Body of pancreas (tissue), 4 donors: ENCODE results near the gene PPIAL4G. TPM values are rescaled to one million over a fixed set of nuclear protein-coding genes. Genes with fewer than 3 reads are reported as not detected.
"Not testable (repeated sequence)": the region's sequence is repeated elsewhere in the genome, so short reads cannot be mapped to it uniquely, and the experiment has no call there.

Experiments used
- ATAC-seq: fragments of 150-250 bp; one replicate; pipeline ENCODE4 v1.9.1; 2016
- DNase-seq, 4 donors: peaks; one replicate each; pipeline ENCODE4 v3.0.0-alpha.2; 2019
- H3K27ac ChIP-seq, 4 donors: fragments of 200-600 bp; sonication (generic); 1 replicate in 3 of 4; 2 replicates in 1 of 4; pipeline versions ENCODE4 v1.5.1 to v1.6.1; 2016 to 2019; ENCODE audit warnings: mild to moderate bottlenecking in 1 of 4, mixed read lengths in 1 of 4, moderate library complexity in 1 of 4
- H3K27me3 ChIP-seq, 2 donors: fragments of 200-600 bp; sonication (generic); one replicate each; pipeline ENCODE4 v1.6.0; 2016; ENCODE audit warnings: mild to moderate bottlenecking in 1 of 2
- H3K36me3 ChIP-seq, 2 donors: fragments of 200-600 bp; sonication (generic); replicated peaks in 1 of 2; 2 replicates each; pipeline ENCODE4 v1.5.1; 2016; ENCODE audit warnings: low read depth in 2 of 2; ENCODE audit not compliant: insufficient read depth in 1 of 2
- H3K4me1 ChIP-seq: fragments of 200-600 bp; sonication (generic); one replicate; pipeline ENCODE4 v1.6.0; 2016
- H3K4me3 ChIP-seq, 2 donors: fragments of 200-600 bp; sonication (generic); 1 replicate in 1 of 2; 2 replicates in 1 of 2; pipeline ENCODE4 v1.5.1; 2016 to 2019
- H3K9me3 ChIP-seq, 3 donors: fragments of 200-600 bp; sonication (generic); 1 replicate in 2 of 3; 2 replicates in 1 of 3; pipeline ENCODE4 v1.5.1; 2016
- CTCF ChIP-seq, 7 experiments: fragments of 450-650 bp in 4 of 7; fragments of 200-600 bp in 3 of 7; sonication (generic) in 3 of 7; IDR thresholded peaks; one replicate each; pipeline ENCODE4 v1.5.1; 2016 to 2019; ENCODE audit warnings: antibody characterized with exemption in 7 of 7
- POLR2A ChIP-seq, 3 donors: fragments of 450-650 bp; IDR thresholded peaks; one replicate each; pipeline ENCODE4 v1.6.1; 2016; ENCODE audit warnings: antibody characterized with exemption in 3 of 3, mild to moderate bottlenecking in 2 of 3
- WGBS, 2 donors: methylation state at CpG; one replicate each; pipeline ENCODE4 v1.1.5; 2017; 5-methylcytosine and 5-hydroxymethylcytosine counted together
- intact Hi-C: fragments of 100-400 bp; cut with DNase I; formaldehyde crosslinking; loops from one replicate; pipeline ENCODE4 v1.15.1; 2023
- small RNA-seq: library from RNA; depleted of rRNA; stranded (forward); fragments of <200 nt; gene quantifications from one replicate; pipeline ENCODE3, GENCODE V24; 2016
- total RNA-seq, 2 donors: library from RNA; depleted of rRNA; stranded (reverse); fragments of >200 nt; gene quantifications; one replicate each; pipeline ENCODE4 v1.1.0, GENCODE V29; 2016

PPIAL4G gene
- total RNA-seq, 2 donors from 2014 or later = not detected

GRCh38 chr1:148434832-148435231 is 48.3 kb downstream of the PPIAL4G start:
- WGBS, 2 donors = 93 to 95% methylated on average over 6 to 21 of the region's 28 CpGs
- no peak overlapping the region for H3K4me3 ChIP-seq
- TF ChIP-seq CTCF (IDR thresholded peaks at IDR 0.05) (no peak), POLR2A (IDR thresholded peaks at IDR 0.05) (no peak)
- no peak overlapping the region for H3K27ac ChIP-seq
- ATAC-seq (no peak), DNase-seq (no peak)
- H3K36me3 ChIP-seq = no peaks in the 10 kb centered on the region
- no peaks in the 10 kb centered on the region for H3K9me3 ChIP-seq
- H3K4me1 ChIP-seq = peaks cover 13% of the 10 kb centered on the region
- no peaks in the 10 kb centered on the region for H3K27me3 ChIP-seq
- intact Hi-C loops = no loop called here

DNA sequence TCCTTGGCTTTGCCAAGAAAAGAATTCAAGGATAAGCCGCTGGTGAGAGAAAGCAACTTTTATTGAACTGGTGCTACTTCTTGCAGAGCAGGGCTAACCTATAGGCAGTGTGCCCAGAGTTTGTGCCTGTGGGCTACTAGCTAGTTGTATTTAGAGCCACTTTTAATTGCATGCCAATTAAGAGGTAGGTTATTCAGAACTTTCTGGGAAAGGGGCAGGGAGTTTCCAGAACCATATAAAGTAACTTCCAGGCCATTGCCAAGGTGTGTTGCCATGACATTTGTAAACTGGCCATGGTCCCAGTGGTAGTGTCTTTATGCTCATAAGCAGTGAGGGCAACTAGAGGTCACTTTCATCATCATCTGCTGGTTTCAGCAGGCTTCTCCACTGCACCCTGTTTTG is 50.2 kb downstream of the PPIAL4G start:
- intact Hi-C loops = not testable (repeated sequence)

More for the DNA sequence above, 50.2 kb downstream of the PPIAL4G start:
- H3K36me3 ChIP-seq, H3K4me3 ChIP-seq, DNase-seq, H3K27ac ChIP-seq, H3K9me3 ChIP-seq, H3K27me3 ChIP-seq: not testable (repeated sequence)
- WGBS, 2 donors = 26 to 53% methylated on average over 1 of the region's 1 CpG
- peaks cover 16% of the 10 kb centered on the region for H3K4me1 ChIP-seq
- ATAC-seq = peak; percentile 35

Small RNAs within 50 kb of the gene (small RNA-seq; reads per million reads assigned to genes)
- not detected for gene RF00003

Other genes starting within 250 kb of the PPIAL4G start
- gene NBPF14, start 112.7 kb upstream of the PPIAL4G start, total RNA-seq = 10 to 100 TPM; 19.1 to 57.9 TPM